Fibroblast of villous mesenchyme (primary cell): Measurements from ENCODE around the gene GNGT2. TPM values are rescaled to one million over a fixed set of nuclear protein-coding genes. Genes with fewer than 3 reads are reported as not detected.

ENCODE experiments used
- DNase-seq: peaks from one replicate; pipeline ENCODE4 v3.0.0-alpha.2; 2010; ENCODE audit warnings: low read depth
- H3K4me3 ChIP-seq: 2 replicates; pipeline ENCODE4 v1.5.1; 2011; ENCODE audit warnings: low read depth, mild to moderate bottlenecking, low read length
- total RNA-seq: library from RNA; depleted of rRNA; stranded (reverse); fragments of >200 nt; gene quantifications from 2 replicates; pipeline ENCODE4 v1.2.3, GENCODE V29; 2012
- TF ChIP-seq, protein P1 (sequence below): IDR thresholded peaks from 2 replicates; pipeline ENCODE4 v1.5.1; 2012; ENCODE audit warnings: low read depth, mild to moderate bottlenecking, low read length; ENCODE audit not compliant: insufficient read depth

The GNGT2 gene
- total RNA-seq, 1 donor: not detected

GRCh38 chr17:49218941-49219913 lies 8.9 kb upstream of the GNGT2 start:
- TF ChIP-seq, protein P1, sequence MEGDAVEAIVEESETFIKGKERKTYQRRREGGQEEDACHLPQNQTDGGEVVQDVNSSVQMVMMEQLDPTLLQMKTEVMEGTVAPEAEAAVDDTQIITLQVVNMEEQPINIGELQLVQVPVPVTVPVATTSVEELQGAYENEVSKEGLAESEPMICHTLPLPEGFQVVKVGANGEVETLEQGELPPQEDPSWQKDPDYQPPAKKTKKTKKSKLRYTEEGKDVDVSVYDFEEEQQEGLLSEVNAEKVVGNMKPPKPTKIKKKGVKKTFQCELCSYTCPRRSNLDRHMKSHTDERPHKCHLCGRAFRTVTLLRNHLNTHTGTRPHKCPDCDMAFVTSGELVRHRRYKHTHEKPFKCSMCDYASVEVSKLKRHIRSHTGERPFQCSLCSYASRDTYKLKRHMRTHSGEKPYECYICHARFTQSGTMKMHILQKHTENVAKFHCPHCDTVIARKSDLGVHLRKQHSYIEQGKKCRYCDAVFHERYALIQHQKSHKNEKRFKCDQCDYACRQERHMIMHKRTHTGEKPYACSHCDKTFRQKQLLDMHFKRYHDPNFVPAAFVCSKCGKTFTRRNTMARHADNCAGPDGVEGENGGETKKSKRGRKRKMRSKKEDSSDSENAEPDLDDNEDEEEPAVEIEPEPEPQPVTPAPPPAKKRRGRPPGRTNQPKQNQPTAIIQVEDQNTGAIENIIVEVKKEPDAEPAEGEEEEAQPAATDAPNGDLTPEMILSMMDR: no peak
- DNase-seq: no peak

DNA sequence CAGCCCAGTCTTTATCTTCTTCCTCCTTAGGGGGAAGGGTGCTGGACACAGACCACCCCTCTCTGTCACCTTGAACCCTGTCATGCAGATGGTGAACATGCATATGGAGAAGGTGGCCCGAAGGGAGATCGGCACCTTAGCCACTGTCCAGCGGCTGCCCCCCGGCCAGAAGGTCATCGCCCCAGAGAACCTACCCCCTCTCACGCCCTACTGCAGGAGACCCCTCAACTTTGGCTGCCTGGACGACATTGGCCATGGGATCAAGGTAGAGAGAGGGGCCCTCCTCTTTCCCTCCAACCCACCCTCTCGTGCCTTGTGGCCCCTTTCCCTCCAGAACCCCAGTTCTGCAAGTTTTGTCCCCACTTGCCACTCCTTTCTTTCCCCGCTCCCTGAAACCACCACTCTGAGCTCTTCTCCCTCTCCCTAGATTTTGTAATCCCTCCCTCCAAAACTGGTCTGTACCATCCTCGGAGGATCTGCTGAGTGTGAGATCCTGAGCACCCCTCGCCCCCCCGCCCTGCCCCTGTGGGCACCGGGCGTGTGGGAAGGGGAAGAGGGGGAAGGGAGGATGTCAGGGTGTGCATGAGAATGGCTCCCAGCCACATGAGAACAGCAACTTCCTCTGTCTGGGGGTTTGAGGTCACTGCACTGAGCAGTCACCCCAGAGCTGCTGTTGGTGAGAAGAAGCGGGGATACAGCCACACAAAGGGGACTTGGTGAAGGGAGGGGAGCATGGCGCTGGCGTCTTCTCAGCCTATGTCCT lies 7.5 kb upstream of the GNGT2 start:
- H3K4me3 ChIP-seq: no peak overlapping the region
- DNase-seq: no peak
- TF ChIP-seq, protein P1: no peak

More at GRCh38 chr17:49218941-49219913, 8.9 kb upstream of the GNGT2 start:
- H3K4me3 ChIP-seq: no peak overlapping the region

DNA sequence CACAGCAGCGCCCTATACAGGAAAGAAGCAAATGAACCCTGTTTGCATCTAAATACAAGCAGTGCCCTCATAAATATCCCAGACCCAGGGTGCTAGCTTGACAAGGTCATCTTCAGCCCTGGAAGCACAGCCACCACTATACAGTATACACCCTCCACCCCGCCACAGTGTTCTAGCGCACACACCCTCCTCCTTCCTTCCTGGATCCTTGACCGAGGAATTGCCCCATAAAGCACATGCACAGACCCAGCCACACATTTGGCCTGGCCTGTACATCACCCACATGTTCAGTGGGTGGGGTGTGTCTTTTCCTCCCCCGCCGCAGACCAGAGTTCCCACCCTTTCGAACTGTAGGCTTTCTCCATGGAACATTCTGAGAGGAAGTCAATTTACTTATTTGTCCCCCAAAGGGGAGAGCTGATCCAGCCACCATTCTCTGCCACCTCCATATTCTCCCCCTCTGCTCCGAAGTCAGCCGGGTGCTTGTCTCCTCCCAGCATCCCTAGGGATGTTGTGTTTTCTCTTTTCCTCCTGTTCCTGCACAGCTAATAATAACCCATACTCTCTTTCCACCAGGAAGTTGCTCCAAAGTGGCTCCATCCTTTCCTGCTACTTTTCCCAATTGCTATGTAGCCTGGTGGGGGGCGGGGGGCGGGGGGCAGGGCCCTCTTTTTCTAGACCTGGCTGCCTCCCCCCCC lies 6.7 kb upstream of the GNGT2 start:
- DNase-seq: peak; percentile 29
- TF ChIP-seq, protein P1: no peak
- H3K4me3 ChIP-seq: no peak overlapping the region

- no peak overlapping the region for H3K4me3 ChIP-seq
- no peak for DNase-seq
- TF ChIP-seq, protein P1: no peak
Observed at GRCh38 chr17:49216482-49216881, 6.1 kb upstream of the GNGT2 start.

- no peak overlapping the region for H3K4me3 ChIP-seq
- no peak for DNase-seq
- TF ChIP-seq, protein P1: no peak
Observed at GRCh38 chr17:49214676-49215360, 4.4 kb upstream of the GNGT2 start.

GRCh38 chr17:49213847-49214246 lies 3.5 kb upstream of the GNGT2 start:
- TF ChIP-seq, protein P1: no peak
- H3K4me3 ChIP-seq: no peak overlapping the region
- DNase-seq: no peak
